Cardiac fibroblast (primary cell): ENCODE measurements around the gene DNM3.

Source experiments
- DNase-seq, 2 donors: peaks; one replicate each; pipeline versions ENCODE4 v3.0.0 to v3.0.0-alpha.2; 2010; ENCODE audit warnings: low read depth in 2 of 2
- H3K4me3 ChIP-seq, 2 donors: replicated peaks in 1 of 2; 1 replicate in 1 of 2; 2 replicates in 1 of 2; pipeline ENCODE4 v1.5.1; 2011; ENCODE audit warnings: low read depth in 2 of 2, low read length in 2 of 2, mild to moderate bottlenecking in 2 of 2, moderate library complexity in 1 of 2
- TF ChIP-seq, protein P1 (sequence below): IDR thresholded peaks from one replicate; pipeline ENCODE4 v1.5.1; 2011; ENCODE audit warnings: low read depth, mild to moderate bottlenecking, low read length, inconsistent platforms

DNM3 gene

DNA sequence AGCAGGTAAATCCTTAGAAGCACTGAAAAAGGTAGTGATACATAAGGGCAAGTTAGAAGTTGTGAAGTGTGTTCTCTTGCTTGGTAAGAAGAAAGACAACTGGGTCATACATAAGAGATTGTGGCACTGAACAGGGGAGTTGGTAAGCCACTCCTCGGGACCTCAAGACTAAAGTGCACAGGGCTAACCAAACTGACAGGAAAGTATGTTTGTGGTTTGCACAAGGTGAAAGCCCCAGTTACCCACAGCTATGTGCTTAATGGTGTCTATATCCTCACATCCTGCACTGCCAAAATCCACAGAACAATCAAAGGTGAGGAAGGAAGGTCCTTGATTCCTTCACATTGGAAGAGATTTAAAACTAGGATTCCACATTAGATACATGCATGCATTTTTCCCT, 276.5 kb downstream of the DNM3 start:
- H3K4me3 ChIP-seq = no peak overlapping the region
- TF ChIP-seq, protein P1, sequence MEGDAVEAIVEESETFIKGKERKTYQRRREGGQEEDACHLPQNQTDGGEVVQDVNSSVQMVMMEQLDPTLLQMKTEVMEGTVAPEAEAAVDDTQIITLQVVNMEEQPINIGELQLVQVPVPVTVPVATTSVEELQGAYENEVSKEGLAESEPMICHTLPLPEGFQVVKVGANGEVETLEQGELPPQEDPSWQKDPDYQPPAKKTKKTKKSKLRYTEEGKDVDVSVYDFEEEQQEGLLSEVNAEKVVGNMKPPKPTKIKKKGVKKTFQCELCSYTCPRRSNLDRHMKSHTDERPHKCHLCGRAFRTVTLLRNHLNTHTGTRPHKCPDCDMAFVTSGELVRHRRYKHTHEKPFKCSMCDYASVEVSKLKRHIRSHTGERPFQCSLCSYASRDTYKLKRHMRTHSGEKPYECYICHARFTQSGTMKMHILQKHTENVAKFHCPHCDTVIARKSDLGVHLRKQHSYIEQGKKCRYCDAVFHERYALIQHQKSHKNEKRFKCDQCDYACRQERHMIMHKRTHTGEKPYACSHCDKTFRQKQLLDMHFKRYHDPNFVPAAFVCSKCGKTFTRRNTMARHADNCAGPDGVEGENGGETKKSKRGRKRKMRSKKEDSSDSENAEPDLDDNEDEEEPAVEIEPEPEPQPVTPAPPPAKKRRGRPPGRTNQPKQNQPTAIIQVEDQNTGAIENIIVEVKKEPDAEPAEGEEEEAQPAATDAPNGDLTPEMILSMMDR = no peak
- no peak for DNase-seq

- no peak for DNase-seq
- no peak overlapping the region for H3K4me3 ChIP-seq
- TF ChIP-seq, protein P1 = no peak
Measured at GRCh38 chr1:172118618-172119017, 277.3 kb downstream of the DNM3 start.

DNA sequence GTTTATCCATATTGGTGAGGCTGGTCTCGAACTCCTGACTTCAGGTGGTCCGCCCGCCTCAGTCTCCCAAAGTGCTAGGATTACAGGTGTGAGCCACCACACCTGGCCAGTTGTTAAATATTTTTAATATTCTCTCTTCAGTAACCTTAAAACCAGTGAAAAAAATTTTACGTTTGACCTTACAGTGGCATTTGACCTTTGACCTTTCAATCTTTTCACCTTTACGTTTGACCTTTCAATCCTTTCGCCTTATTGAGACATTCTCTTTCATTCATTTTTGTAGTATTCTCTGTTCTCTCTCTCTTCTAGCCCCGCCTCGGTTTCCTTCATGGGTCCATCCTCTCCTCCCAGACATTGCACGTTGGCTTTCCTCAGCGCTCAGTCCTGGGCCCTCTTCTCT, 277.9 kb downstream of the DNM3 start:
- no peak for DNase-seq
- TF ChIP-seq, protein P1 = no peak

DNA sequence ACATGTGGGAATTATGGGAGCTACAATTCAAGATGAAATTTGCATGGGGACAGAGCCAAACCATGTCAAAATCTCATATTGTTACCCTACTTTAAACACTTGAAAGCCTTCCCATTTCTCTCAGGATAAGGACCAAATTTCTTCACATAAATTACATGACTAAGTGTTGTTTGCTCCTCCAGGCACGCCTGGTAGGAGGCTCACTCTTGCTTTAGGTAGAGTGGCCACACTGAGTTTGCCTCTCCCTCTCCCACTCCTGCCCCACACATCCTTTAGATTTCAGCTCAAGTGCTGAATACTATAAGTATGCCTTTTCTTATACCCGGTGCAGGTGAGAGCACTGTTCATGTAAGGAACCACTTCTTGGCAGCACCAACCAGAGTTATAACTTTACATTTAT, 279.1 kb downstream of the DNM3 start:
- no peak overlapping the region for H3K4me3 ChIP-seq
- TF ChIP-seq, protein P1 = no peak
- DNase-seq = no peak

More for the DNA sequence above, 277.9 kb downstream of the DNM3 start:
- no peak overlapping the region for H3K4me3 ChIP-seq

GRCh38 chr1:172121081-172121717, 279.9 kb downstream of the DNM3 start:
- no peak overlapping the region for H3K4me3 ChIP-seq
- TF ChIP-seq, protein P1 = no peak
- DNase-seq = no peak

GRCh38 chr1:172122381-172122780, 281.1 kb downstream of the DNM3 start:
- DNase-seq = no peak
- TF ChIP-seq, protein P1 = no peak
- H3K4me3 ChIP-seq = no peak overlapping the region

DNA sequence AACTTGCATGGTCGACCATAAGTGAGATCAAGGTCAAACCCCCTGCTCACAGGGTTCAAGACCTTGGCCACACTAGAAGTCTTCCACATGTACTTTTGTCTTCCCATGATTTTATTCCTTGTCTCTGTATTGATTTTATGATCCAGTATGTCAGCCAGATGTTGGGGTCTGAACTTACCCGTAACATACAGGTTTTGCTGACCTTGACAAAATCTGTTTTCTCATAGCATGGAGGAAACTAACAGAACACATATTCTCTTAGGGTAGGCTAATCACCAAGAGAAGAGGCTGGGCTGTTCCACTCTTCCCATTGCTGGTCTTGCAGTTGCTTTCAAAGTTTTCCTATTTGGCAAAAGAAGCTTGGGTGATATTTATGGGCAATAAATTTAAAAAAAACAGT, 284.0 kb downstream of the DNM3 start:
- TF ChIP-seq, protein P1 = no peak
- DNase-seq = no peak

More for the DNA sequence above, 284.0 kb downstream of the DNM3 start:
- H3K4me3 ChIP-seq = no peak overlapping the region
